Sigmoid colon (tissue), 4 donors: ENCODE results near the gene CCDC71.

ENCODE experiments used
- CTCF ChIP-seq, 4 experiments: fragments of 450-650 bp in 3 of 4; fragments of 200-600 bp in 1 of 4; IDR thresholded peaks; one replicate each; pipeline ENCODE4 v1.5.1; 2016 to 2019; ENCODE audit warnings: antibody characterized with exemption in 4 of 4, mild to moderate bottlenecking in 3 of 4, moderate library complexity in 2 of 4
- EP300 ChIP-seq, 4 donors: sonication (generic); formaldehyde crosslinking; IDR thresholded peaks; one replicate each; pipeline ENCODE4 v1.6.1; 2017; ENCODE audit warnings: antibody characterized with exemption in 4 of 4
- POLR2A ChIP-seq, 2 donors: fragments of 450-650 bp; IDR thresholded peaks; one replicate each; pipeline ENCODE4 v1.6.1; 2016; ENCODE audit warnings: antibody characterized with exemption in 2 of 2, mild to moderate bottlenecking in 2 of 2, moderate library complexity in 2 of 2
- POLR2AphosphoS5 ChIP-seq, 4 donors: sonication (generic); formaldehyde crosslinking; IDR thresholded peaks; one replicate each; pipeline ENCODE4 v1.6.1; 2017; ENCODE audit warnings: antibody characterized with exemption in 4 of 4

- TF ChIP-seq POLR2A (IDR thresholded peaks at IDR 0.05) (no peak), CTCF (IDR thresholded peaks at IDR 0.05) (no peak), POLR2AphosphoS5 (IDR thresholded peaks at IDR 0.05) (no peak), EP300 (IDR thresholded peaks at IDR 0.05) (no peak)
These were observed 17.7 kb upstream of the CCDC71 start for GRCh38 chr3:49183873-49184272.
